Measurements from ENCODE around the gene SPRY4. TPM values are rescaled to one million over a fixed set of nuclear protein-coding genes. Genes with fewer than 3 reads are reported as not detected.

SPRY4 gene
- total RNA-seq, 1 experiment from 2014 or later: 140 TPM

DNA sequence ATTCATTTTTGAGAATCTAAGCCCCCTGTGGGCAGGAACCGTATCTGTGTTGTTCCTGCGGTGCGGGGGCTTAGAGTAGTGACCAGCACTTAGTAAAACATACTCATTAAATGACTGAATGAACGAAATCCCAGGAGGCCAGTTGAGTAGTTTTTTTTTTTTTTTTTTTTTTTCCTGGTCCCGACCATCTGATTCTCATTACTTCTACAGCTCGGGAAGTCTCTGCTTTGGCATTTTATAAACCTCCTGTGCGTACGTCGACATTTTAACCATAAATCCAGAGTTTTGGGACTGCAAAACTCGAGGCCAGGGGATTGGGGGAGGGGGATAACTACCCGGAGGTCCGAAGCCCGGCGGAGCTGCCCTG lies 31.5 kb upstream of the SPRY4 start:
- no peaks in the 10 kb centered on the region for H3K9me3 Mint-ChIP-seq
- H3K36me3 Mint-ChIP-seq: no peaks in the 10 kb centered on the region; the same call in 1 of the 2 replicates
- peak overlapping the region; percentile 64 for H3K4me3 Mint-ChIP-seq
- peak; percentile 3 for ATAC-seq
- no peak for DNase-seq (ENCODE audit: low spot score)
- CTCF ChIA-PET: interaction anchor here (0.6 to 3.9 kb wide), 6 partner anchors 30 to 509 kb away, joined by 3 to 19 read pairs (median 4); partner anchors contain the start of genes RNF14 and SPRY4
- POLR2A ChIA-PET: interaction anchor here (0.7 to 6.0 kb wide), 5 partner anchors 22 to 195 kb away, joined by 3 to 83 read pairs (median 3); partner anchors contain the start of gene SPRY4
- peaks cover 52% of the 10 kb centered on the region for H3K4me1 Mint-ChIP-seq
- H3K27ac Mint-ChIP-seq: peak overlapping the region; percentile 97
- TF ChIP-seq, protein P1, sequence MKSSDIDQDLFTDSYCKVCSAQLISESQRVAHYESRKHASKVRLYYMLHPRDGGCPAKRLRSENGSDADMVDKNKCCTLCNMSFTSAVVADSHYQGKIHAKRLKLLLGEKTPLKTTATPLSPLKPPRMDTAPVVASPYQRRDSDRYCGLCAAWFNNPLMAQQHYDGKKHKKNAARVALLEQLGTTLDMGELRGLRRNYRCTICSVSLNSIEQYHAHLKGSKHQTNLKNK (CRISPR knock-in tag; IDR thresholded peaks at IDR 0.05): no peak
- TF ChIP-seq GRHL2 (CRISPR knock-in tag; IDR thresholded peaks at IDR 0.05; ENCODE audit: insufficient replicate concordance, severe bottlenecking) (no peak), ZNF263 (CRISPR knock-in tag; IDR thresholded peaks at IDR 0.05; ENCODE audit: low read depth) (no peak), NR2C2 (CRISPR knock-in tag; IDR thresholded peaks at IDR 0.05) (no peak), ETV6 (CRISPR knock-in tag; IDR thresholded peaks at IDR 0.05) (no peak), ZNF281 (CRISPR knock-in tag; IDR thresholded peaks at IDR 0.05) (no peak)
- TF ChIP-seq, protein P2, sequence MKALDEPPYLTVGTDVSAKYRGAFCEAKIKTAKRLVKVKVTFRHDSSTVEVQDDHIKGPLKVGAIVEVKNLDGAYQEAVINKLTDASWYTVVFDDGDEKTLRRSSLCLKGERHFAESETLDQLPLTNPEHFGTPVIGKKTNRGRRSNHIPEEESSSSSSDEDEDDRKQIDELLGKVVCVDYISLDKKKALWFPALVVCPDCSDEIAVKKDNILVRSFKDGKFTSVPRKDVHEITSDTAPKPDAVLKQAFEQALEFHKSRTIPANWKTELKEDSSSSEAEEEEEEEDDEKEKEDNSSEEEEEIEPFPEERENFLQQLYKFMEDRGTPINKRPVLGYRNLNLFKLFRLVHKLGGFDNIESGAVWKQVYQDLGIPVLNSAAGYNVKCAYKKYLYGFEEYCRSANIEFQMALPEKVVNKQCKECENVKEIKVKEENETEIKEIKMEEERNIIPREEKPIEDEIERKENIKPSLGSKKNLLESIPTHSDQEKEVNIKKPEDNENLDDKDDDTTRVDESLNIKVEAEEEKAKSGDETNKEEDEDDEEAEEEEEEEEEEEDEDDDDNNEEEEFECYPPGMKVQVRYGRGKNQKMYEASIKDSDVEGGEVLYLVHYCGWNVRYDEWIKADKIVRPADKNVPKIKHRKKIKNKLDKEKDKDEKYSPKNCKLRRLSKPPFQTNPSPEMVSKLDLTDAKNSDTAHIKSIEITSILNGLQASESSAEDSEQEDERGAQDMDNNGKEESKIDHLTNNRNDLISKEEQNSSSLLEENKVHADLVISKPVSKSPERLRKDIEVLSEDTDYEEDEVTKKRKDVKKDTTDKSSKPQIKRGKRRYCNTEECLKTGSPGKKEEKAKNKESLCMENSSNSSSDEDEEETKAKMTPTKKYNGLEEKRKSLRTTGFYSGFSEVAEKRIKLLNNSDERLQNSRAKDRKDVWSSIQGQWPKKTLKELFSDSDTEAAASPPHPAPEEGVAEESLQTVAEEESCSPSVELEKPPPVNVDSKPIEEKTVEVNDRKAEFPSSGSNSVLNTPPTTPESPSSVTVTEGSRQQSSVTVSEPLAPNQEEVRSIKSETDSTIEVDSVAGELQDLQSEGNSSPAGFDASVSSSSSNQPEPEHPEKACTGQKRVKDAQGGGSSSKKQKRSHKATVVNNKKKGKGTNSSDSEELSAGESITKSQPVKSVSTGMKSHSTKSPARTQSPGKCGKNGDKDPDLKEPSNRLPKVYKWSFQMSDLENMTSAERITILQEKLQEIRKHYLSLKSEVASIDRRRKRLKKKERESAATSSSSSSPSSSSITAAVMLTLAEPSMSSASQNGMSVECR (CRISPR knock-in tag; IDR thresholded peaks at IDR 0.05; ENCODE audit: borderline replicate concordance): no peak
- TF ChIP-seq, protein P3, sequence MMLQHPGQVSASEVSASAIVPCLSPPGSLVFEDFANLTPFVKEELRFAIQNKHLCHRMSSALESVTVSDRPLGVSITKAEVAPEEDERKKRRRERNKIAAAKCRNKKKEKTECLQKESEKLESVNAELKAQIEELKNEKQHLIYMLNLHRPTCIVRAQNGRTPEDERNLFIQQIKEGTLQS (CRISPR knock-in tag; conservative IDR thresholded peaks at IDR 0.05): no peak
- no peaks in the 10 kb centered on the region for H3K27me3 Mint-ChIP-seq (ENCODE audit: low read depth)

DNA sequence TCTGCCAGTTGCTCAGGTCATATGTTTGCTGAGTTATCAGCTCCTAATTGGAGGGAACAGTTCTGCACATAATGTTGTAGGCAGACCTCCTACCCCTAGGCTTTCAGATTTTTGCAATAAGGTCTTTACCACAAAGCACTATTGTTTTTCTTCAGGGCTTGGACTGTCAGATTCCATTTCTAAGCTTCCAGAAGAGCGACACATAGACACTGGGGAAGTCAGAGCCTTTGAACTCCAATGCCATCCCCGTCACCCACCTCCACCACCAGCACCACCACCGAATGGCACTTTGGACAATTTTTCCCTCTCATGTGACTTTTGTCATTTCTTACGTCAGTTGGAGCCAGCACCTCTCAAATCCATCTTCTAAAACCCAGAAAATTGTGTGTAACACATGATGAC lies 28.3 kb upstream of the SPRY4 start:
- H3K27ac Mint-ChIP-seq: no peak overlapping the region
- H3K4me1 Mint-ChIP-seq: peaks cover 26% of the 10 kb centered on the region
- H3K4me3 Mint-ChIP-seq: no peak overlapping the region
- CTCF ChIA-PET: interaction anchor here (1.8 kb wide), 2 partner anchors 26 to 195 kb away, joined by 4 to 6 read pairs; no protein-coding TSS in a partner anchor
- POLR2A ChIA-PET: interaction anchor here (6.0 kb wide), 1 partner anchor 27 kb away, joined by 83 read pairs; the partner anchor contains the start of gene SPRY4
- peaks cover 8% of the 10 kb centered on the region for H3K36me3 Mint-ChIP-seq
- H3K27me3 Mint-ChIP-seq (ENCODE audit: low read depth): no peaks in the 10 kb centered on the region
- ATAC-seq: no peak
- no peak for DNase-seq (ENCODE audit: low spot score)
- H3K9me3 Mint-ChIP-seq: peaks cover 10% of the 10 kb centered on the region
- TF ChIP-seq, protein P4, sequence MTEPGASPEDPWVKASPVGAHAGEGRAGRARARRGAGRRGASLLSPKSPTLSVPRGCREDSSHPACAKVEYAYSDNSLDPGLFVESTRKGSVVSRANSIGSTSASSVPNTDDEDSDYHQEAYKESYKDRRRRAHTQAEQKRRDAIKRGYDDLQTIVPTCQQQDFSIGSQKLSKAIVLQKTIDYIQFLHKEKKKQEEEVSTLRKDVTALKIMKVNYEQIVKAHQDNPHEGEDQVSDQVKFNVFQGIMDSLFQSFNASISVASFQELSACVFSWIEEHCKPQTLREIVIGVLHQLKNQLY (CRISPR knock-in tag; IDR thresholded peaks at IDR 0.05): no peak
- peak; percentile 14; the same call in 1 of the 2 replicates for TF ChIP-seq GABPB1 (CRISPR knock-in tag; IDR thresholded peaks at IDR 0.05)

DNA sequence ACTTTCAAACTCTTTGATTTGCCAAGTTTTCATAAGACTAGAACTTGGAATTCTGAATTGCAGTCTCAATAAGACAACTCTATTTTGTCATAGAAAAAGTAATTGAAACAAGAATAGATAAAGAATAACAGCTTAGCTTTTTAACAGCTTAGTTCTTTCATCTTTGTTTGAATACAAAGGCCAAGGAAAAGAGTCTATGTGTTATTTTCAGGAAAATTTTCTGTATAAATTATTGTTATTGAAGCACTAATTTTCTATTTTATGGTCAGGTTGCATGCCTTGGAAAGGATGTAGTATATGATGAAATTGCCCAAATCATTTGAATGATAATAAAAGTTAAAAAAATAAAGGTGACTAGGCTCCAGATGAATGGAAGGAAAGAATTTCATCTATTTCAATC lies 25.2 kb upstream of the SPRY4 start:
- H3K4me1 Mint-ChIP-seq: peaks cover 18% of the 10 kb centered on the region
- no peak for DNase-seq (ENCODE audit: low spot score)
- no peak overlapping the region for H3K27ac Mint-ChIP-seq
- POLR2A ChIA-PET: no interaction called here
- ATAC-seq: no peak
- H3K36me3 Mint-ChIP-seq: peaks cover 33% of the 10 kb centered on the region
- CTCF ChIA-PET: interaction anchor here (0.6 to 0.8 kb wide), 2 partner anchors 23 to 54 kb away, joined by 3 to 4 read pairs; no protein-coding TSS in a partner anchor
- peaks cover 29% of the 10 kb centered on the region for H3K9me3 Mint-ChIP-seq
- H3K27me3 Mint-ChIP-seq (ENCODE audit: low read depth): no peaks in the 10 kb centered on the region
- no peak overlapping the region for H3K4me3 Mint-ChIP-seq
- no peak for TF ChIP-seq TP53 (CRISPR knock-in tag; IDR thresholded peaks at IDR 0.05)
- TF ChIP-seq OVOL2 (CRISPR knock-in tag; IDR thresholded peaks at IDR 0.05; ENCODE audit: borderline replicate concordance): no peak
- TF ChIP-seq ZNF317 (CRISPR knock-in tag; IDR thresholded peaks at IDR 0.05; ENCODE audit: borderline replicate concordance, low read depth): no peak
- no peak for TF ChIP-seq RELA (CRISPR knock-in tag; IDR thresholded peaks at IDR 0.05; ENCODE audit: borderline replicate concordance)
- TF ChIP-seq IRF2 (CRISPR knock-in tag; IDR thresholded peaks at IDR 0.05; ENCODE audit: borderline replicate concordance, low read depth): no peak
- no peak for TF ChIP-seq ZNF532 (CRISPR knock-in tag; IDR thresholded peaks at IDR 0.05; ENCODE audit: borderline replicate concordance)
- no peak for TF ChIP-seq TEAD4 (CRISPR knock-in tag; IDR thresholded peaks at IDR 0.05)
- TF ChIP-seq TCF7 (CRISPR knock-in tag; IDR thresholded peaks at IDR 0.05; ENCODE audit: low read depth): no peak

Data from WTC11 (cell line).